SK-N-SH (cell line): ENCODE measurements around the gene TAS2R50. TPM values are rescaled to one million over a fixed set of nuclear protein-coding genes. Genes with fewer than 3 reads are reported as not detected.
"Not testable (repeated sequence)": the region's sequence is repeated elsewhere in the genome, so short reads cannot be mapped to it uniquely, and the experiment has no call there.

Experiments
- CTCF ChIA-PET: fragments of 300-600, 350-600 bp; formaldehyde crosslinking; extraction: SDS; loops from one replicate; lab custom pipeline; 2021; lab: Yijun Ruan, JAX
- POLR2A ChIA-PET: fragments of 350-600 bp; sonication (Branson Sonifier 250); formaldehyde crosslinking; extraction: SDS; loops from one replicate; lab custom pipeline; 2020; ENCODE audit warnings: antibody characterized with exemption, inconsistent platforms; lab: Yijun Ruan, JAX
- DNase-seq: peaks from one replicate; pipeline ENCODE4 v3.0.0; 2012
- H2AFZ ChIP-seq: fragments of 200-600 bp; sonication (generic); 2 replicates; pipeline ENCODE4 v1.8.1; 2016; ENCODE audit warnings: antibody characterized with exemption, mild to moderate bottlenecking, low read depth
- H3F3A ChIP-seq: fragments of 200-600 bp; sonication (generic); replicated peaks from 2 replicates; pipeline ENCODE3; 2016; ENCODE audit warnings: antibody characterized with exemption, mild to moderate bottlenecking; ENCODE audit not compliant: insufficient read depth
- H3K27ac ChIP-seq, 2 experiments: fragments of 200-500 bp in 1 of 2; fragments of 200-600 bp in 1 of 2; sonication (Bioruptor generic) in 1 of 2; sonication (generic), shearing (Covaris generic) in 1 of 2; 2 replicates each; pipeline versions ENCODE4 v1.5.1 to v1.6.1; 2014 to 2016; ENCODE audit warnings: low read depth in 2 of 2, inconsistent platforms in 1 of 2, low read length in 1 of 2, mild to moderate bottlenecking in 1 of 2, mixed read lengths in 1 of 2
- H3K27me3 ChIP-seq: fragments of 200-600 bp; sonication (generic), shearing (Covaris generic); 2 replicates; pipeline ENCODE4 v1.6.1; 2016; ENCODE audit warnings: mixed run types; ENCODE audit not compliant: insufficient read depth
- H3K36me3 ChIP-seq, 2 experiments: fragments of 200-500 bp in 1 of 2; fragments of 200-600 bp in 1 of 2; sonication (Bioruptor generic) in 1 of 2; sonication (generic) in 1 of 2; replicated peaks in 1 of 2; 2 replicates each; pipeline versions ENCODE3 to v1.5.1; 2014 to 2016; ENCODE audit warnings: low read length in 1 of 2, mild to moderate bottlenecking in 1 of 2; ENCODE audit not compliant: insufficient read depth in 2 of 2, control insufficient read depth in 1 of 2
- H3K4me1 ChIP-seq, 2 experiments: fragments of 200-500 bp in 1 of 2; fragments of 200-600 bp in 1 of 2; sonication (Bioruptor generic) in 1 of 2; sonication (generic), shearing (Covaris generic) in 1 of 2; 2 replicates each; pipeline versions ENCODE4 v1.5.1 to v1.6.1; 2014 to 2016; ENCODE audit warnings: low read depth in 1 of 2, low read length in 1 of 2, mixed run types in 1 of 2; ENCODE audit not compliant: insufficient read depth in 2 of 2, control insufficient read depth in 1 of 2
- H3K4me2 ChIP-seq: fragments of 200-600 bp; sonication (generic), shearing (Covaris generic); 2 replicates; pipeline ENCODE4 v1.6.1; 2017; ENCODE audit warnings: mixed run types
- H3K4me3 ChIP-seq, 2 experiments: fragments of 200-500 bp in 1 of 2; fragments of 200-600 bp in 1 of 2; sonication (Bioruptor generic) in 1 of 2; sonication (generic), shearing (Covaris generic) in 1 of 2; 2 replicates each; pipeline versions ENCODE4 v1.5.1 to v1.8.1; 2014 to 2016; ENCODE audit warnings: low read depth in 2 of 2, inconsistent platforms in 1 of 2, low read length in 1 of 2, mild to moderate bottlenecking in 1 of 2, mixed read lengths in 1 of 2, moderate library complexity in 1 of 2
- H3K79me2 ChIP-seq: fragments of 200-600 bp; sonication (generic); 2 replicates; pipeline ENCODE4 v1.8.1; 2017; ENCODE audit warnings: mild to moderate bottlenecking; ENCODE audit not compliant: insufficient read depth
- H3K9ac ChIP-seq: fragments of 200-600 bp; sonication (generic); 2 replicates; pipeline ENCODE4 v1.6.1; 2017; ENCODE audit warnings: mixed run types
- H3K9me2 ChIP-seq: fragments of 200-600 bp; sonication (generic); 2 replicates; pipeline ENCODE4 v1.6.1; 2017; ENCODE audit warnings: mixed run types
- H3K9me3 ChIP-seq: fragments of 200-600 bp; sonication (generic); 2 replicates; pipeline ENCODE4 v1.6.1; 2017; ENCODE audit warnings: mixed run types, mild to moderate bottlenecking, moderate library complexity
- H4K20me1 ChIP-seq: fragments of 200-600 bp; sonication (generic); 2 replicates; pipeline ENCODE4 v1.6.1; 2017; ENCODE audit warnings: mild to moderate bottlenecking, mixed run types; ENCODE audit not compliant: insufficient read depth
- EZH2phosphoT487 ChIP-seq: fragments of 200-600 bp; sonication (generic); IDR thresholded peaks from 2 replicates; pipeline ENCODE4 v1.6.1; 2017; ENCODE audit warnings: low read depth, mixed run types, mild to moderate bottlenecking, antibody characterized with exemption, moderate library complexity, borderline replicate concordance
- NFIC ChIP-seq: IDR thresholded peaks from 2 replicates; pipeline ENCODE4 v1.4.0; 2012; ENCODE audit warnings: borderline replicate concordance
- NRF1 ChIP-seq: IDR thresholded peaks from 2 replicates; pipeline ENCODE4 v1.6.1; 2012; ENCODE audit warnings: low read depth, mild to moderate bottlenecking, low read length
- PBX3 ChIP-seq: IDR thresholded peaks from 2 replicates; pipeline ENCODE4; 2012
- RCOR1 ChIP-seq: fragments of 150-350 bp; IDR thresholded peaks from 2 replicates; pipeline ENCODE4 v1.6.1; 2017; ENCODE audit warnings: antibody characterized with exemption, low read length
- REST ChIP-seq: IDR thresholded peaks from 2 replicates; pipeline ENCODE4 v1.6.1; 2012; ENCODE audit warnings: mild to moderate bottlenecking, low read depth, low read length, moderate library complexity
- RXRA ChIP-seq: IDR thresholded peaks from 2 replicates; pipeline ENCODE4 v1.4.0; 2012; ENCODE audit warnings: low read depth, mild to moderate bottlenecking, borderline replicate concordance
- WGBS: methylation state at CpG from one replicate; pipeline ENCODE4 v1.1.6; 2017; ENCODE audit warnings: low lambda C conversion rate; 5-methylcytosine and 5-hydroxymethylcytosine counted together
- polyA plus RNA-seq, 3 experiments: library from polyadenylated mRNA; depleted of rRNA; stranded (reverse); fragments of >200 nt; gene quantifications; 2 replicates each; pipeline ENCODE4 v1.2.3, GENCODE V29; 2012

TAS2R50 gene
- 0.05 and 0.10 TPM in 2 replicates for polyA plus RNA-seq (2012; rRNA removed)
- 0.05 TPM in 1 of 2 replicates, not detected in the other for polyA plus RNA-seq (2012; cell fraction: cytosol; rRNA removed)
- 0.28 and 0.63 TPM in 2 replicates for polyA plus RNA-seq (2012; cell fraction: nucleus; rRNA removed)

GRCh38 chr12:10986812-10987211 lies at the start of gene TAS2R50:
Gene TAS2R50 (minus strand): TSS chr12:10986912. CDS start chr12:10986860, 52 bp downstream.
- Histone ChIP-seq H3K4me1 (peaks cover 0 to 9% of the 10 kb centered on the region in 2 experiments; a peak in 1 of 4 replicates), H4K20me1 (no peaks in the 10 kb centered on the region), H3K36me3 (peaks cover 6 to 15% of the 10 kb centered on the region in 2 experiments), H3K4me3 (no peak within 1 kb of the TSS), H3K79me2 (no peaks in the 10 kb centered on the region), H2AFZ (no peak within 1 kb of the TSS), H3K4me2 (no peak within 1 kb of the TSS), H3K27me3 (no peaks in the 10 kb centered on the region), H3K9me2 (no peaks in the 10 kb centered on the region), H3F3A (no peaks in the 10 kb centered on the region), H3K27ac (no peak within 1 kb of the TSS), H3K9me3 (0 out of 2 replicates have a peak, but pooled peaks cover 13% of the 10 kb centered on the region), H3K9ac (no peak within 1 kb of the TSS)
- DNase-seq: no peak
- TF ChIP-seq PBX3 (no peak), REST (no peak), NFIC (no peak), RCOR1 (no peak), EZH2phosphoT487 (no peak), NRF1 (no peak), RXRA (no peak)
- WGBS: 46% methylated on average over 2 of the region's 2 CpGs
- POLR2A ChIA-PET: no interaction called here
- CTCF ChIA-PET: interaction anchor here (1.3 kb wide), 1 partner anchor 12 kb away, joined by 3 read pairs; the partner anchor contains the start of gene TAS2R20

- H3K4me2 ChIP-seq, CTCF ChIA-PET, H3K4me1 ChIP-seq, H3K9me2 ChIP-seq, H4K20me1 ChIP-seq, H3K9me3 ChIP-seq, POLR2A ChIA-PET, H3K4me3 ChIP-seq, H3K79me2 ChIP-seq, DNase-seq, H3K9ac ChIP-seq, H2AFZ ChIP-seq, H3F3A ChIP-seq, H3K27me3 ChIP-seq, H3K27ac ChIP-seq: not testable (repeated sequence)
- 89% methylated on average over 1 of the region's 3 CpGs for WGBS
- H3K36me3 ChIP-seq: peaks cover 7 to 26% of the 10 kb centered on the region in 2 experiments
Observed at GRCh38 chr12:11033959-11034358, 47.2 kb upstream of the TAS2R50 start.
